Parathyroid adenoma (tissue), 2 donors: Measurements from ENCODE around the gene DOK7.

Experiments used
- H2AFZ ChIP-seq: fragments of 300-600 bp; sonication (generic); one replicate; pipeline ENCODE4 v1.7.0; 2017; ENCODE audit warnings: antibody characterized with exemption, mild to moderate bottlenecking
- H3K27ac ChIP-seq: fragments of 300-600 bp; sonication (generic); one replicate; pipeline ENCODE4 v1.7.0; 2017
- H3K27me3 ChIP-seq: fragments of 300-600 bp; sonication (generic); one replicate; pipeline ENCODE4 v1.7.0; 2017; ENCODE audit warnings: low read length; ENCODE audit not compliant: control insufficient read depth, insufficient read depth
- H3K36me3 ChIP-seq: fragments of 300-600 bp; sonication (generic); one replicate; pipeline ENCODE4 v1.7.0; 2017; ENCODE audit warnings: low read length; ENCODE audit not compliant: control insufficient read depth, insufficient read depth
- H3K4me1 ChIP-seq: fragments of 300-600 bp; sonication (generic); one replicate; pipeline ENCODE4 v1.7.0; 2017; ENCODE audit warnings: control low read depth
- H3K4me2 ChIP-seq: fragments of 300-600 bp; sonication (generic); one replicate; pipeline ENCODE4 v1.7.0; 2017; ENCODE audit warnings: low read length
- H3K4me3 ChIP-seq: fragments of 300-600 bp; sonication (generic); one replicate; pipeline ENCODE4 v1.7.0; 2017; ENCODE audit warnings: low read depth, low read length
- H3K79me2 ChIP-seq: fragments of 300-600 bp; sonication (generic); one replicate; pipeline ENCODE4 v1.7.0; 2017; ENCODE audit warnings: control low read depth
- H3K9ac ChIP-seq: fragments of 300-600 bp; sonication (generic); one replicate; pipeline ENCODE4 v1.7.0; 2017; ENCODE audit warnings: mild to moderate bottlenecking
- H3K9me3 ChIP-seq: fragments of 300-600 bp; sonication (generic); one replicate; pipeline ENCODE4 v1.7.0; 2017; ENCODE audit warnings: low read length; ENCODE audit not compliant: control insufficient read depth
- CTCF ChIP-seq: fragments of 300-600 bp; sonication (generic); IDR thresholded peaks from one replicate; pipeline ENCODE4 v1.7.0; 2017; ENCODE audit warnings: antibody characterized with exemption, mild to moderate bottlenecking
- donor health status: primary hyperparathyroidism.

Gene DOK7

GRCh38 chr4:3464911-3465697, 2.0 kb downstream of the DOK7 start:
- Histone ChIP-seq H3K4me2 (no peak overlapping the region), H3K4me3 (no peak overlapping the region), H3K9ac (no peak overlapping the region), H3K9me3 (no peaks in the 10 kb centered on the region), H2AFZ (no peak overlapping the region), H3K36me3 (no peaks in the 10 kb centered on the region), H3K79me2 (no peaks in the 10 kb centered on the region), H3K27ac (no peak overlapping the region), H3K27me3 (no peaks in the 10 kb centered on the region), H3K4me1 (no peaks in the 10 kb centered on the region)
- TF ChIP-seq CTCF, result no peak

DNA sequence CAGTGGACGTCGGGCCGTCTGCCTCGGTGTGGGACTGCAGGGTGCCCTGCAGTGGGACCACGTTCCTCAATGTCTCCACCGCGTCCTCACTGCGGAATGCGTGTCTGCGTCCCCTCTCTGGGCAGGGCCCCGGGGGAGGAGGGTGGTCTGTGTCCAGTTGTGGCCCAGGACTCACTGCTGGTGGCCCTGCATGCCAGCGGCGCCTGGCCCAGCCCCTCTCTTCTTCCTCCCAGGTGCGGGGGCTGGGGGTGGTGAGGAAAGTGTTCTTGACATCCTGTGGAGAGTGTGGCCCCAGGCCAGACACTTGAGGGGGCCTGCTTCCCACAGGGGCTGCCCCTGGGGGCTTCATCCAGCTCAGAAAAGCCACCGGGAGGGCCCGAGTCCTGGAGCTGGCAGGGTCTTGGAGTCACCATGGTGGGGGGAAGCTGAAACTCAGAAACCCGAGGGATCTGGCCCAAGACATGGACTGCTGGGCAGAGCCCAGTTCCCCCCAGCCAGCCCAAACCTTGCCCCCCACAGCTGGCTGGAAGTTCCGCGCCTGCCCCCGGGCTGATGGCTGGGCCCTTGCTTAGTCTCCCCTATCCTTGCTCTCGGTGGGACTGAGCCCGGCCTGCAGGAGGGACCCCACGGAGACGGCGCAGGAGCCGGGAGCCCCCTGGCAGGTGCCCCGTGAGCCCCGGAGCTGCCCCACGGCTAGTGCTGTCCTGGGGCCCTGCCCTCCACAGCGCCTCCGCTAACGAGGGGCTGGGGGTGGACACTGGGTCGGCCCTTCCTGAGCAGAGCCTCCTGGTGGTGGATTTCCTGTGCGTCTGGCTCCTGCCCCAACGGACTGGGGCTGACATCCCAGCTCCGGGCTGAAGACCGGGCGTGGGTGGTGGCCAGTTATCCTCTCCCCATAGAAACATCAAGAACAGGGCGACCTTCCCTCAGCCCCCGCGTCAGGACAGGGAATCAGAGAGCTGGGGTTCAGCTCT, 2.9 kb downstream of the DOK7 start:
- Histone ChIP-seq H2AFZ (no peak overlapping the region), H3K9me3 (no peaks in the 10 kb centered on the region), H3K4me3 (no peak overlapping the region), H3K9ac (no peak overlapping the region), H3K79me2 (no peaks in the 10 kb centered on the region), H3K27me3 (no peaks in the 10 kb centered on the region), H3K27ac (no peak overlapping the region), H3K4me1 (no peaks in the 10 kb centered on the region), H3K36me3 (no peaks in the 10 kb centered on the region), H3K4me2 (no peak overlapping the region)
- TF ChIP-seq CTCF, result no peak

DNA sequence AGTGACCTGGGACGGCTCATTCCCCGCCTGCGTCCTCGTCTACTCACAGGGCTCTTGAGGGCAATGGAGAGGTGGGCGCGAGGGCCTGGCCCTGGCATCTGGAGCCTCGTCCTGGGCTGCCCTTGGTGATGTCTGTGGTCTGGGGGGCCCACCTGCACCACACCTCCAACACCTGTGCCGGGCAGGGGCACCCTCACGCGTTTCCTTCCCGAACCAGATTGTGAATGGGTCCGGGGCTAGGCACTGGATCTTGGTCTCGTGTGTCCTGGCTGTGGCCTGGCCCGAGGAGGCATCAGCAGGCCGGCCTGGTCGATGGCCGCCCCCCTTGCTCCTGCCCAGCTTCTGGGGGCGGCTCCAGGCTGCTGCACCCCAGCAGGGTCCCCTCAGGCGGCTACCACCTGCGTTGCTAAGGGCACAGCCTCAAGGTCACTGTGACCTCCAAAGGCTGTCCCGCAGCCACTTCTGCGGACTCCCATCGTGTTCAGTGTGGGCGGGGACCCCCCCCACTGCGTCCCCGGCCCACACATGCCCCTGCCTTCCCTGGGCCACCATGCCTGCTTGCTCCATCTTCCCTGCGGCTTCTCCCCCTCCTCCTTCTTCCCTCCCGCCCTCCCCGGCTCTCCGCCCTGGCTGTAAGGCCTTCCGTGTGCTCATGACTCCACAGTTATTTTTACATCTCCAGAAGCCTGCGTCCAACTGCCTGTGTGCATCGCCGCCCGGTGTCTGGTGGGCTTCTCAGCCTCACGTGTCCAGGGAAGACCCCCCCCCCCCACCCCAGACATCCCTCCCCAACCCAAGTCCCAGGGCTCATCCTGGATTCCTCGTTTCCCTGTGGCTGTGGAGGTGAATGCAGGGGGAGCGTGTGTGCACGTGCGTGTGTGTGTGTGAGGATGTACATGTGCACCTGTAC, 3.8 kb downstream of the DOK7 start:
- Histone ChIP-seq H3K36me3 (no peaks in the 10 kb centered on the region), H3K27me3 (no peaks in the 10 kb centered on the region), H3K9ac (no peak overlapping the region), H3K4me3 (no peak overlapping the region), H3K4me1 (no peaks in the 10 kb centered on the region), H2AFZ (no peak overlapping the region), H3K4me2 (no peak overlapping the region), H3K9me3 (no peaks in the 10 kb centered on the region), H3K27ac (no peak overlapping the region), H3K79me2 (no peaks in the 10 kb centered on the region)
- no peak for TF ChIP-seq CTCF

GRCh38 chr4:3467601-3468031, 4.5 kb downstream of the DOK7 start:
- no peak overlapping the region for H3K27ac ChIP-seq
- H2AFZ ChIP-seq, result no peak overlapping the region
- no peak overlapping the region for H3K4me2 ChIP-seq
- no peaks in the 10 kb centered on the region for H3K79me2 ChIP-seq
- TF ChIP-seq CTCF, result no peak
- H3K4me3 ChIP-seq, result no peak overlapping the region
- no peaks in the 10 kb centered on the region for H3K4me1 ChIP-seq
- H3K9ac ChIP-seq, result no peak overlapping the region
- H3K9me3 ChIP-seq, result no peaks in the 10 kb centered on the region
- H3K36me3 ChIP-seq, result no peaks in the 10 kb centered on the region
- no peaks in the 10 kb centered on the region for H3K27me3 ChIP-seq
